SIG-M5 treated with dmso at 0.1 percent for 504 hours (cell line): Measurements from ENCODE around the gene SOAT2.
"Not testable (repeated sequence)": the region's sequence is repeated elsewhere in the genome, so short reads cannot be mapped to it uniquely, and the experiment has no call there.

ENCODE experiments used
- DNase-seq: peaks from one replicate; lab custom pipeline; 2025; ENCODE audit not compliant: unreplicated experiment; lab: John Stamatoyannopoulos, UW

The SOAT2 gene

DNA sequence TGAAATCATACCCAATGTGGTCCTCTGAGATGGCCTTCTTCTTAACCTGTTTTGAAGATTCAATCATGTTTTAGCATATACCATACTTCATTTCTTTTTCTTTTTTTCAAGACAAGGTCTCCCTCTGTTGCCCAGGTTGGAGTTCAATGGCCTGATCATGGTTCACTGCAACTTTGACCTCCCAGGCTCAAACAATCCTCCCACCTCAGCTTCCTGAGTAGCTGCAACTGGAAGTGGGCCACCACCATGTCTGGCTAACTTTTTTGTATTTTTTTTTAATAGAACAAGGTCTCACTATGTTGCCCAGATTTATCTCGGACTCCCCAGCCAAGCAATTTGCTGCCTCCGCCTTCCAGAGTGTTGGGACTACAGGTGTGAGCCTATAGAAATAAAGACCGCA lies 30.4 kb downstream of the SOAT2 start:
- DNase-seq = no peak

DNA sequence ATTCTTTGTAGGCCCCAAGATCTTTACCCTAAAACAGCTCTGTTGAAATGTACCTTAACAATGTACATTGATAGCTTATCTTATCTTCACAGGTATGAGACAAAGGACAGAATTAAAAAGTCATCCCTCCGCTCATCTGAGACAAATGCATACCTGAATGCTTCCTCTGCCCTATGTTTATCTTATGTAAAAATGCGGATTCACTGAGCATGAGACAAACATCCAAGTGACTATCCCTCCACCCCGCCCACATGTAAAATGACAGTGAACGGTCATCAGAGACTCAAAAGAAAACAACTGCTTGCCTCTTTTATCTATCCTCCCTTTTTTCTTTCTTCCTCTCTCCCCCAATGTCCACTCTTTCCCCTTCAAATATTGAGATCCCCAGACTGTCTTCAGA lies 40.1 kb downstream of the SOAT2 start:
- no peak for DNase-seq

DNA sequence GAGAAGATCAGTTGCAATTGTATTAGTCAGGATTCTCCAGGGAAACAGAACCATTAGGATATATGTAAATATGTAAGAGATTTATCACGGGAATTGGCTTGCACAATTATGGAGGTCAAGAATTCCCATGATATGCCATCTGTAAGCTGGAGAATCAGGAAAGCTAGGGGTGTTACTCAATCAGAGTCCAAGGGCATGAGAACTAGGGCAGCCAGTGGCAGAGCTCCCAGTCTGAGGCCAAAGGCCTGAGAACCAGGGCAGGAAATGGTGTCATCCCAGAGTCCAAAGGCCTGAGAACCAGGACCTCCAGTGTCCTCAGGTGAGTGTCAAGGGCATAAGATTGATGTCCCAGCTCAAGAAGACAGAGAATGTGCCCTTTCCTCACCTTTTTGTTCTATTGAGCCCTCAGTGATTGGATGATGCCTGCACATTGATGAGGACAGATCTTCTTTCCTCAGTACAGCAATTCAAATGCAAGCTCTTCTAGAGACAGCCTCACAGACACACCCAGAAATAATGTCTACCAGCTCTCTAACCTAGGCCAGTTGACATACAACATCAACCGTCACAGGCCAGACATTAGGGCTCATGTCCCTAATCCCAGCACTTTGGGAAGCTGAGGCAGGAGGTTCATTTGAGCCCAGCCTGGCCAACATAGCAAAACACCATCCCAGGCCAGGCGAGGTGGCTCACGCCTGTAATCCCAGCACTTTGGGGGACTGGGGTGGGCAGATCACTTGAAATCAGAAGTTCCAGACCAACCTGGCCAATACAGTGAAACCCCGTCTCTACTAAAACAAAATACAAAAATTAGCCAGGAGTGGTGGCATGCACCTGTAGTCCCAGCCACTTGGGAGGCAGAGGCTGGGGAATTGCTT lies 42.3 kb downstream of the SOAT2 start:
- no peak for DNase-seq

DNA sequence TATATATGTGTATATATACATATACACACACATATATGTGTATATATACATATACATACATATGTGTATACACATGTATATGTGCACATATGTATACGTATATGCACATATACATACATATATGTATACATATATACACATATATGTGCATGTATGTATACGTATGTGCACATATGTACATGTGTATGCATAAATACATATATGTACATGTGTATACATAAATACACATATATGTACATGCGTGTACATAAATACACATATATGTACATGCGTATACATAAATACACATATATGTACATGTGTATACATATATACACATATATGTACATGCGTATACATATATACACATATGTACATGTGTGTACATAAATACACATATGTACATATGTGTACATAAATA lies 43.9 kb downstream of the SOAT2 start:
- no peak for DNase-seq

DNA sequence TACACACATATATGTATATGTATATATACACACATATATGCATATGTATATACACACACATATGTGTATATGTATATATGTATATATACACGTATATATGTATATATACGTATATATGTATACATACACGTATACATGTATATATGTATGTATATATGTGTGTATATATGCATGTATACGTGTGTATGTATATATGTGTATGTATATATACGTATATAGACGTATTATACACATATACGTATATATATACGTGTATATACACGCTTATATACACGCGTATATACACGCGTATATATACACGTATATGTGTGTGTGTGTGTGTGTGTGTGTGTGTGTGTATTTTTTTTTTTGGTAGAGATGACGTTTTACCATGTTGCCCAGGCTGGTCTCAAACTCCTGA lies 44.4 kb downstream of the SOAT2 start:
- DNase-seq = no peak

DNA sequence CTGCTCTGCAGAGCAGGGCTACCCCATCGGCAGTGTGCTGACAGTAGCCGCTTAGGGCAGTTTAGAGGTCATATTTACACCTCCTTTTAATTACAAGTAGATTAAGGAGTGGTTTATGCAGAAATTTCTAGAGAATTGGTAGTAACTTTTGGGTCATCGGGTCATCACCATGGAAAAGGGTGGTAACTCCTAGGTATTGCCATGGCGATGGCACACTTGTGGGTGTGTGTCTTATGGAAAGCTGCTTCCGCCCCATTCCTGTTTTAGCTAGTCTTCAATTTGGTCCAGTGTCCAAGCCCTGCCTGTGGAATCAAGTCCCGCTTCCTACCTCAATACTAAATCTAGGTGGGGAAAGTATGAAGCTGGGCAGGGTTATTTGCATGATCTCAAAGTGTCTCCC lies 47.8 kb downstream of the SOAT2 start:
- no peak for DNase-seq

DNA sequence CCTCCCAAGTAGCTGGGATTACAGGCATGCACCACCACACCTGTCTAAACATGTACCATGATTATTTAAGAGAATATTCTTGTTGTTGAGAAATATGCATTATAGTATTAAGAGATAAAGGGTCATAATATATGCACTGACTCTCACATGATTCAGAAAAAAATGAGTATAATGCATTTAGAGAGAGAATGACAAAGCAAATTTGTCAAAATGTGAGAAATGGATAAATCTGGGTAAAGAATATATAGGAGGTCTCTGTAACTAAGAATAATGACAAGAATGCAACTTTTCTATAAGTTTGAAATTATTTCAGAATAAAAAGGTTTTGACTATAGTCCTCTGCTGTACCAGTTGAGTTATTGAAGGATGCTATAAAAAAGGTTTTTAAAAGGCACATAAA lies 49.1 kb downstream of the SOAT2 start:
- no peak for DNase-seq

DNA sequence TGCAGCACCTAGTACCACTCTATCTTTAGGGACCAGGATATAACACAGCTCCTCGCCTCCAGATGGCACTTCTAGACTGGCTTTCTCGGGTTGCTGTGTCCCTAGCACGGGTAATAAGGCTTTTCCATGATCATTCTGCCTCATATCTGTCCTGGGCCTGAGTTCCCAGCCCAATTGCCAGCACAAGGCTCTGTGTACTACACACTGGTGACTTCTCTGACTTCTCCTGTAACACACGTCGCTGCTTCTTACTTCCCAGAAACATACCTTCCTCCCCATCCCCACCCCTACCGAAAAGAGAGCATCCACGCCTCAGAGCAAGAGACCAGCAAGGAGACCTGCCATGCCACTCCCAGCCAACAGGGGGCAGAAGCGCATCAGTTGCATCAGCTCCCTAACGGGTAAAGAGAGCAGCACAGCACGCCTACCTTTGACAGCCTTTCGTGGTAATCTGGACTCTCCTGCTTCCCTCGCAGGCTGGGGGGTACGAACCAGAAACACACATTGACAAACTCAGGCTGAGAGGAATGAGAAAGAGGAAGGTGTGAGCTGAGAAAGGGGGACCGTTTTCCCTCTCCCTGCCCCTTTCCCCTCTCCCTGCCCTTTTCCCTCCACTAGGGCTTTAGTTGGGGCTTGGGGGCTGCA lies 56.0 kb downstream of the SOAT2 start:
- peak; percentile 87 for DNase-seq

DNA sequence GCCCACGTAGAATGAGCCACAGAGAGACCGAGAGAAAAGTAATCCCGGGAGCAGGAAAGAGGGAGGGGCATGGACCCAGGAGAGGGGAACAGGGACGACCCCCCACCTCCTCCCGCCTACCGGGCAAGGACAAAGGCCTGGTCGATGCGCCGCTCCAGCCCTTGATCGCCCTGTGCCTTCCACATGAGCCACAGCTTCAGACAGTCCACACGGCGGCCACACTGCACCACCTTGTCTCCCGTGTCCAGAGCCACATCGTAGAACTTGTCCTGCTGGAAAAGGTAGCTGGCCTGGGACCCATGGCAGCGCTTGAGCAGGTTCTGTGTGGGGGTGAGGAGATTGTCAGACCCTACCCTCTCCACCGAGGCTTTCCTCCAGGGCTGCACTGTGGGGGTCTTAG lies 56.7 kb downstream of the SOAT2 start:
- no peak for DNase-seq

DNA sequence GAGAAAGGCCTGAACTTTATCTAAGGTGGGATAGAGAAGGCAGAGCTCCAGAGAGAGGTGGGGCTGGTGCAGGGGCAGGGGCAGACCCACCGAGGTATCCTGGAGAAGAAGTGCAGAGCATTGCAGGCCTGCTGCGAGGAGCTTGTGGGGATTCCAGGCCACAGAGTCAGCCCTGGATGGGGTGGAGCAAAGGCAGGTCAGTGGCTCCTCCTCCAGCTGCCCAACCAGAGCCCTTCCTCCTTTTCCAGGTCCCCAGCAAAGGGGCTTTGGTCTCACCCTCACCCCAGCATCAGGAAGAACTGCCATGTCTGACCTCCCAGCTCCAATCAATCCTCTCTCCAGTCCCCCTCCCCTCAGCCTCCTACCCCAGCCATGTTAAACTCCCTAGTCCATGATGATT lies 57.4 kb downstream of the SOAT2 start:
- DNase-seq = no peak

DNA sequence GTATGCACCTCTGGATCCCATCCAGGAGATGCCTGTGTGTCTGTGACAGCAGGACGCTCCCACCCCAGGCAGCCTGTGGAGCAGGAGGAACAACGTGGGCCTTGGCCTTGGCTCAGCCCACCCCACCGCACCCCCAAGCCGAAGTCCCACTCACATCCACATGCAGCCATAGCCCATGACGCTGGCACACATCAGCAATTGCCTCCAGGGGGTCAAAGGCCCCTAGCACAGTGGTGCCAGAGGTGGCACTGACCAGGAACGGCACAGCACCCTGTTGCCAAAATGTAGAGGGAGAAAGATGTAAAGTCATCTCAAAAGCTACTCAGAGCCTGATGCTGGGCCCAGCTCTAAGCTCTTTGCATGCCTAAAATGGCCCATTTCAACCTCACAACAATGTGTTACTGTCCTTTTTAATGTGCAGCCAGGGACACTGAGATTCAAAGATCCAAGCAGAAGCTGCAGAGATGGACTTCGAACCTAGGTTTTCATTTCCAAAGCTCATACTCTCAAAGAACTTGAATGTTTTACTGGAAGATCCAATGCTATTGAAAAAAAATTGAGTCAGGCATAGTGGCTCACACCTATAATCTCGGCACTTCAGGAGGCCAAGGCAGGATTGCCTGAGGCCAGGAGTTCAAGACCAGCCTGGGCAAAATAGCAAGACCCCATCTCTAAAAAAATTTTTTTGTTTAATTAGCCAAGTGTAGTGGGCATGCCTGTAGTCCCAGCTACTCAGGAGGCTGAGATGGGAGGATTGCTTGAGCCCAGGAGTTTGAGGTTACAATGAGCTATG lies 58.0 kb downstream of the SOAT2 start:
- no peak for DNase-seq

DNA sequence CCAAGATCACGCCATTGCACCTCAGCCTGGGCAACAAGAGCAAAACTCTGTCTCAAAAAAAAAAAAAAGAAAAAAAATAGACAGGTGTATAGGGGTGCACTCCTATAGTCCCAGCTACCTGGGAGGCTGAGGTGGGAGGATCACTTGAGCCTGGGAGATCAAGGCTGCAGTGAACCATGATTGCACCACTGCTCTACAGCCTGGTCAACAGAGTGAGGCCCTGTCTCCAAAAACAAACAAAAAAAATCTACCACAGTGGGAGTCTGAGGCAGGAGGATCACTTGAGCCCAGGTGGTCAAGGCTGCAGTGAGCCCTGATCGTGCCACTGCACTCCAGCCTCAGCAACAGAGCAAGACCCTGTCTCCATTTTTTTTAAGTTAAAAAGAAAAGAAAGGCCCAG lies 59.7 kb downstream of the SOAT2 start:
- DNase-seq = not testable (repeated sequence)

DNA sequence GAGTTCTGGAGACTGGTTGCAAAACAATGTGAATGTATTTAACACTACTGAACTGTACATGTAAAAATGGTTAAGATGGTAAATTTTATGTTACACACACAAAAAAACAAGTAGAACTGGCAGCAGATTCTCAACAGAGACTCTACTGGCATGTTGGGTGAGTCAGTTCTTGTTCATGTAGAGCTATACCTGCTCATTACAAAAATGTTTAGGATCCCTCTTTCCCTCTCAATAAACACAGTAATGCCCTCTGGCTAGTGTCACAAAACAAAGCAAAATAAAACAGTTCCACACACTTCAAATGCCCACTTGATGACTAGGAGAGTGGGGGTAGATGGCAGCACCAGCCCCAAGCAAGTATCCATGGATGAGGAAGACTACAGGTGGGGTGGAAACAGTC lies 63.6 kb downstream of the SOAT2 start:
- DNase-seq = no peak

DNA sequence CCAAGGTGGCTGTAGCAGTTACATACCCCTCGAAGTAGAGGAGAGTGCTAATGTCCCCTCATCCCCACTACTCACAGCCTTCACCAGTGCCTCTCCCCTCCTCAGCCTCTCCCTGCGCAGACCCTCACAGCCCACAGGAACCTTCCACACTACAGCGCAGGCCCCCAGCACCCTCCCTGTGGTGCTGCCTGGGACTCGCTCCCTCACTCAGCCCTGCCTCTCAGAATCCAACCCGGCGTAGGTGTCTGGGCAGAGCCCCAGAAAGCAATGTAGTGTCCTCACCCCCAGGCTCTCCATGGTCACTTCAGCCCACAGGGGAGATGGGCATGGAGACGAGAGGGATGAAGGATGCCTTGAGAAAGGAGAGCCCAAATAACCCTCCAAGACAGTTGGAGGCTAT lies 66.4 kb downstream of the SOAT2 start:
- no peak for DNase-seq

DNA sequence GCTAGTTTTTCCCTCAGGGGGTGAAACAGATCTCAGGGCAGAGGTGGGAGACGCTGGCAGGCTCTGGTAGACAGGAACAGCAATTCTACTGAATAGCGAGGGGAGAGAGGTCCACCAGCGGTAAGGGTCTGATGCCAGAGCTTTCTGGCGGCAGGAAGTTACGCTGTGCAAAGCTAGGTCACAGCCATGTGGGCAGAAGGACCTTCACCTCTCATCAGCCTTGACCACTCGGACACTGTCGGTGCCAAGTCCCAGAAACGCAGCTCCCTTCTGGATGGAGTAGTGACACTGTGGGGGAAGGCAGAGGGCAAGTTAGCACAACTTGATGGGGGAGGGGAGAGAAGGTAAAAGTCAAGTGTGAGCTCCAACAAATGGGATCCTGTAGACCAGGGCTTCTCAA lies 66.9 kb downstream of the SOAT2 start:
- DNase-seq = no peak

DNA sequence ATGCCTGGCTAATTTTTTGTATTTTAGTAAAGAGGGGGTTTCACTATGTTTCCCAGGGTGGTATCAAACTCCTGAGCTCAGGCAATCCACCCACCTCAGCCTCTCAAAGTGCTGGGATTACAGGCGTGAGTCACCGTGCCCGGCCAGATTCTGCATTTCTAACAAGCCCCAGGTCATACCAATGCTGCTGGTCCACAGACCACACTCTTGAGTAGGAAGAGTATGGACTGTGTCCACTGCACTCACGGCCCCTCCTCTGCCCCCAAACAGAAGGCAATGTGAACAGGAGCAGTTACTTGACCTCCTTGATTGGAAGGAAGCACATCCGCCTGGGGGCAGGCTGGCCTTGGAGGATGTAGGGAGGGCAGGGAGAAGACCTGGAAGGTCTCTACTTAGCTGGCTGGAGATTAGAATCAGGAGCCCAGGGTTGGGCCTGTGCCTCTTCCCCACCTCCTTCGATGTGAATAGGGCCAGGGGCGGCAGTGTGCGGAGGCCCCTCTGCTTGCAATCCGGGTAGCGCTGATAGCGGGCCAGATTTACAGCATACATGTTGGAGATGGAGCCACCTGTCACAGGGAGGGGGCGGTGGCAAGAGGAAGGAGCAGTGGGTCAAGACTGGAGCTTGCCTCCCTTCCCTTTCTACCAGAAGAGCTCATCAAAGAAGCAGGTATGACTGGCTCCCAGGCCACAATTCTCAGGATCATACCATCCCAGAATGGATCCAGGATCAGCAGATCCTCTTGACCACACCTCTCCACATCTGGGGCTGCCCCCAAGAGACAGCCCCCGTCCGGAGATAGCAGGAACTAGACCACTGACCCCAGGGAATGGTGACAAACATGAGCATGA lies 67.8 kb downstream of the SOAT2 start:
- DNase-seq = no peak

DNA sequence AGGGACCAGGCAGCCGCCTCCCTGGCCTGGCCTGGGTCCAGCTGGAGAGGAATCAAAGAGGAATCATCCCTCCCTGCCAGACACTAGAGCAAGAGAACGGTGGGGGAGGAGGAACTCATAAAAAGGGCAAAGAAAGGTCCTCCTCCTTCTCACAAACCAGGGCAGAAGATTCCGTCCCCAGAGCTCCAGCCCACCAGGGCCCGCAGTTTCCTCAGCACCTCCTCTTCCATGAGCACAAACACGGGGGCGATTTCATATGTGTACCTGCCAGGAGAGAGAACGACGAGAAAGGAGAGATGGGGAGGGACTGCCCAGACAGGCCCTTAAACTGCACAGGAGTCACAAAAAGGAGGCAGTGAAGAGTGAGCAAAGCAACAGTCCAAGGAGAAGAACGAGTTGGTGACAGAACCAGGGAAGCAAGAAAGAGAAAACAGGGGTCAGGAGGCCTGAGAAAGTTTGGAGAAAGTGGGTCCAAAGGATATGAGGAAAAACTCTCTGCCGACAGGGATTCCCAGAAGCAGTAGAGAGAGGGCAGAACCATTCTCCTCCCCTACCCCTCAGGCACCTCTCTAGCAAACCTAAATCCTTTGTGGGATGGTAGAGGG lies 68.5 kb downstream of the SOAT2 start:
- DNase-seq = no peak

DNA sequence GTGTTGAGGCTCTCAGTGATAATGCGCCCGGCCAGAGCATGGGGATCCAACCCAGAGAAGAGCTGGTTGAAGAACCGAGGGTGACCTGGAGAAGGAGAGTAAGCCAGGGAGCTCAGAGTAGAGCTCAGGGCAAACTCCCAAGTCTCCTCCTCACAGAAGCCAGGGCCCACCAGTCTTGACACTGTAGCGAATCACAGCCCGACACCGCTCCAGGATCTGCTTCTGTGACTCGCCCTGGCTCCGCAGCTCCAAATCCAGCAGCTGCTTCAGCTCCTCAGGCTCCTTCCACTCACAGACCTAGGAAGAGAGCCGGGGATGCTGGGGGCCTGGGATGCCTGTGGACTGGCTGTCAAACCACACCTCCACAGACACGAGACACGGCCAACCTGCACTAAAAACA lies 69.1 kb downstream of the SOAT2 start:
- DNase-seq = no peak

DNA sequence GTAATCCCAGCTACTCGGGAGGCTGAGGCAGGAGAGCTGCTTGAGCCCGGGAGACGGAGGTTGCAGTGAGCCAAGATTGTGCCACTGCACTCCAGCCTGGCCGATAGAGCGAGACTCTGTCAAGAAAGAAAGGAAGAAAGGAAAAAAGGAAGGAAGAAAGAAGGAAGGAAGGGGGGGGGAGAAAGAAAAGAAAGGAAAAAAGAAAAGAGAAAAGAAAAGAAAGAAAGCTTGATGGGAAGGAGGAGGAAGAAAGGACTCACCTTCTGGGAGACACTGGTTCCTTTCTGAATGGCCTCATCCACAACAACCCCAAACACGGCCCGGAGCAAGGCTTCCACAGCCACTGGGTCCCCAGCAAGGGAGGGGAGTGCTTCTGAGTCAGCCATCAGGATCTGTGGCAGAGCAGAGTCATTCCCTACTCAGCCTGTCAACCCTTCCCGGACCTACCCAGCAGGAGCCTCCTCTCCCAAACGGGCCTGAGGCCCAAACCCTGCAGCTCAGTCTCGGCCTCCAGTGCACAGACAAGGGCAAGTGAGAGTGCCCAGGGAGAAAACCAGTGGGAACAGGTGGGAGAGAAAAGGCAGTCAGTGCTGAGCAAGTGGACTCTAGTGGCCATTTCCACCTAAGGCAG lies 69.9 kb downstream of the SOAT2 start:
- DNase-seq = no peak
